IMR-90 (cell line): Measurements from ENCODE around the gene DRC7.

ENCODE experiments used
- ELK1 ChIP-seq: fragments of 150-350 bp; IDR thresholded peaks from 2 replicates; pipeline ENCODE4 v1.6.1; 2016; ENCODE audit warnings: low read depth, mild to moderate bottlenecking, low read length, moderate library complexity, borderline replicate concordance
- POLR2A ChIP-seq: IDR thresholded peaks from 2 replicates; pipeline ENCODE4 v1.6.1; 2012; ENCODE audit warnings: mild to moderate bottlenecking, low read depth, low read length
- RCOR1 ChIP-seq: IDR thresholded peaks from 2 replicates; pipeline ENCODE4 v1.6.1; 2012; ENCODE audit warnings: mild to moderate bottlenecking, low read length, improper control_type of control experiment; ENCODE audit not compliant: insufficient replicate concordance
- RFX5 ChIP-seq: IDR thresholded peaks from 2 replicates; pipeline ENCODE4 v1.8.0; 2012; ENCODE audit warnings: low read depth, mild to moderate bottlenecking, low read length, moderate library complexity
- TF ChIP-seq, protein P1 (sequence below): conservative IDR thresholded peaks from 2 replicates; pipeline ENCODE4 v1.5.1; 2012; ENCODE audit warnings: mild to moderate bottlenecking, low read depth, low read length, improper control_type of control experiment

DNA sequence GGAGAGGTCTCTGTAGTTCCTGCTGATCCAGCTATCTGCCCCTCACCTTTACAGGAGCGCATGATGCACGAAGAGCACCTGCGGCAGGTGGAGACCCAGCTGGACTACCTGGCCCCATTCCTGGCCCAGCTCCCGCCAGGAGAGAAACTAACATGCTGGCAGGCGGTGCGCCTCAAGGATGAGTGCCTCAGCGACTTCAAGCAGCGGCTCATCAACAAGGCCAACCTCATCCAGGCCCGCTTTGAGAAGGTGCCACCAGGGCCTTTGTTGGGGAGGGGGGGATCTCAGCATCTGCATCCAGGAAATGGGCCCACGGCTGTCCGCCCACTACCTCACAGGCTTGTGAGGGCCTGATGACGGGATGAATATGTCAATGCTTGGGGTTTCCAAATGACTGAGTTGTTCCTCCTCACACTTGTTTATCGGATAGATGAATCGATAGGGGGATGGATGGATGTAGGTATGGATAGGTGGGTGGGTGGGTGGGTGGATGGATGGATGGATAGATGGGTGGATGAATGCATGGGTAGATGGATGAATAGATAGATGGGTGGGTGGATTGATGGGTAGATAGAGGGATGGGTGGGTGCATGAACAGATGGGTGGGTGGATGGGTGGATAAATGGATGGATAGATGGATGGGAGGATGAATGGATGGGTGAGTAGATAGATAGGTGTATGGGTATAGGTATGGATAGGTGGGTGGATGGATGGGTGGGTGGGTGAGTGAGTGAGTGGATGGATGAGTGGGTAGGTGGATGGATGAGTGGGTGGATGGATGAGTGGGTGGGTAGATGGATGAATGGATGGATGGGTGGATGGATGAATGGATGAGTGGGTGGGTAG, 34.0 kb downstream of the DRC7 start:
- TF ChIP-seq POLR2A: no peak
- TF ChIP-seq RCOR1: no peak
- no peak for TF ChIP-seq ELK1
- TF ChIP-seq, protein P1, sequence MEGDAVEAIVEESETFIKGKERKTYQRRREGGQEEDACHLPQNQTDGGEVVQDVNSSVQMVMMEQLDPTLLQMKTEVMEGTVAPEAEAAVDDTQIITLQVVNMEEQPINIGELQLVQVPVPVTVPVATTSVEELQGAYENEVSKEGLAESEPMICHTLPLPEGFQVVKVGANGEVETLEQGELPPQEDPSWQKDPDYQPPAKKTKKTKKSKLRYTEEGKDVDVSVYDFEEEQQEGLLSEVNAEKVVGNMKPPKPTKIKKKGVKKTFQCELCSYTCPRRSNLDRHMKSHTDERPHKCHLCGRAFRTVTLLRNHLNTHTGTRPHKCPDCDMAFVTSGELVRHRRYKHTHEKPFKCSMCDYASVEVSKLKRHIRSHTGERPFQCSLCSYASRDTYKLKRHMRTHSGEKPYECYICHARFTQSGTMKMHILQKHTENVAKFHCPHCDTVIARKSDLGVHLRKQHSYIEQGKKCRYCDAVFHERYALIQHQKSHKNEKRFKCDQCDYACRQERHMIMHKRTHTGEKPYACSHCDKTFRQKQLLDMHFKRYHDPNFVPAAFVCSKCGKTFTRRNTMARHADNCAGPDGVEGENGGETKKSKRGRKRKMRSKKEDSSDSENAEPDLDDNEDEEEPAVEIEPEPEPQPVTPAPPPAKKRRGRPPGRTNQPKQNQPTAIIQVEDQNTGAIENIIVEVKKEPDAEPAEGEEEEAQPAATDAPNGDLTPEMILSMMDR: no peak
- TF ChIP-seq RFX5: no peak
